GM19455 (cell line): ENCODE measurements around the gene NEK4.
"Not testable (repeated sequence)": the region's sequence is repeated elsewhere in the genome, so short reads cannot be mapped to it uniquely, and the experiment has no call there.

Experiments used
- ATAC-seq: cut with Tn5 transposase; IDR thresholded peaks from one replicate; pipeline ENCODE4 v1.9.1; 2021; ENCODE audit not compliant: unreplicated experiment

Gene NEK4

DNA sequence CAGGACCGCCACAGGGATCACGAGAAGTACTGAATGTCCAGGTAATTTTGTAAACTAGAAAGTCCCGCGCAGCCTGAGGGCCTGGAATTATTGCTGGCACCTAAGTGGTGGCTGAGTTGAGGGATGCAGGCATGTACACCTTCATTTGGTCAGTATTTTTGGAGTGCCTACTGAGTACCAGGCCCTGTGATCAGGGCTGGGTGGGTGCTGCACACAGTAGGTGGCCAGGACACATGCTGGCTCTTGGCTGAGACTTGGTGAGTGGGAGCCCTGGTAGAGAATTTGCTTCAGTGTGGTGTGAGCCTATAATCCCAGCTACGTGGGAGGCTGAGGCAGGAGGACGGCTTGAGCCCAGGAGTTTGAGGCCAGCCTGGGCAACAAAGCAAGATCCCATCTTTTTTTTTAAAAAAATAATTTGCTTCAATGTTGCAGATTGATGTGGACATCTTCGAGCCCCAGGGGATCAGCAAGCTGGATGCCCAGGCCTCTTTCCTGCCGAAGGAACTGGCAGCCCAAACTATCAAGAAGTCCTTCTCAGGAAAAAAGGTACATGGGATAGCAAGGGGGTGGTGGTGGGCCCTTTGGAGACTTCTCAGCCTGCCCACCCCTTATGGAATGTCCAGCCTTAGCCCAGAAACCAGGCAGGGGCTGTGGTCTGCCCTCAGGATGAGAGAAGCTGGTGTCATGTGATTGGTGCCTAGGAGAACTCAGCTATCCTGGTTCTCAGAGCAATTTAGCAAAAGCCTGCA, 9.3 kb upstream of the NEK4 start:
- ATAC-seq = no peak

DNA sequence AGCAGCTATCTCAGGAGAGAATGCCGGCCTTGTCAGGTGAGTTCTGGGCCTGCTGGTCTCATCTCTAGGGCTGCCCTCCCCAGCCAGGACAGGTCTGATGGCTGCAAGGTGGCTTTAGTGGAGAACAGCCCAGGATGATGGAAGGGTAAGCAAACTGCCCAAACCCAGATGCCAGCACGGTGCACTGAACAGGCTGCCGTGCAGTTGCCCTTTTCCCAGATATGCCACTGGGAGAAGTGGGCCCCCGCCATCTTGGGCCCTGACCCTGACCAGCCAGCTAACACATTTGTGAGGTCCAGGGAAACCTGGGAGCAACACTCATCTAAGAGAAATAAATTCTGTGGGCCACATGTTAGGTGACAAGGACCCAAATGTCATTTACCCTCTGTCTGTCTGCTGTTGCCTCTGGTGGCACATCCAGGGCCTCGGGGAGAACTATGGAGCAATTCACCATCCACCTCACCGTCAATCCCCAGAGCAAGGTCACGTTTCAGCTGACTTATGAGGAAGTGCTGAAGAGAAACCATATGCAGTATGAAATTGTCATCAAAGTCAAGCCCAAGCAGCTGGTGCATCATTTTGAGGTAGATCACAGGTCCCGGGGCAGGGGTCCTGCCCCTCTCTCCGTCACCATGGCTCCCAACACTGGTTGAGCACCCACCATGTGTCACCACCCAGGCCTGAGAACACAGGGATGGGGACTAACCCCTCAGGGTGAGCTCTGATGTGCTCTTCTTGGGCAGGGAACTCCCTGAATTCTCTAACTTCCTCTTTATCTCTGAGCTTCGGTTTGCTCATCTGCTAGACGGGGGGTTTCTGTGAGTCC, 8.5 kb upstream of the NEK4 start:
- no peak for ATAC-seq

DNA sequence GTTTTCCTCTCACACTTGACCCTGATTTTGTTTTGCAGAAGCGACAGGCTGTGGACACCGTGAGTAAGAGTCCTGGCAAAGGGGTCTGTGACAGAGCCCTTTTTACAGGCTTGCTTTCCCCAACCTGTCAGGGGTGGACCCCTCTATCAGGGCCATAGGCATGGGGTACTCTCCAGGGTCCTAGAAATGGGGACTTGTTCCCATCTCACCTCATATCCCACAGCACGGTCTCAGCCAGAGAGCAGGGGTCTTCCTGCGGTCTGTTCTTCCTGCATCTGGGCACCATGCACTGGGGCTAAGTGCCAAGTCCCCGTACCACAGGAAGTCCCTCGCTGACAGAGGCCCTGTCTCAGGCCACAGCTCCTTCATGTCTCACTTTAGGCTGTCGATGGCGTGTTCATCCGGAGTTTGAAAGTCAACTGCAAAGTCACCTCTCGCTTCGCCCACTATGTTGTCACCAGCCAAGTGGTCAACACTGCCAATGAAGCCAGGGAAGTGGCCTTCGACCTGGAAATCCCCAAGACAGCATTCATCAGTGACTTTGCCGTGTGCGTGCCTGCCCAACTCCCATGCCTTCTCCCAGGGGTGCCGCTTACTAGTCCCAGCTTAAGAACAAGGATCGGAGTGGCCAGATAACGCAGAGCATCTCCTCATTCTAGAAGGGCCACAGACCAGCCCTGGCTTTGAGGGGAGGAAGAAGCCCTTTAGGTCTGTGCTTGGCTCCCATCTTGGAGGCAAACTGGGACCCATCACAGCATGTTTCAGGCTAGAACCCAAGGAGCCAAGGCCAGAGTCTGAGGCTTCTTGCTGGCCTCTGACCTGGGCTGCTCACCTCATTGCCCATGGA, 7.4 kb upstream of the NEK4 start:
- ATAC-seq = no peak

DNA sequence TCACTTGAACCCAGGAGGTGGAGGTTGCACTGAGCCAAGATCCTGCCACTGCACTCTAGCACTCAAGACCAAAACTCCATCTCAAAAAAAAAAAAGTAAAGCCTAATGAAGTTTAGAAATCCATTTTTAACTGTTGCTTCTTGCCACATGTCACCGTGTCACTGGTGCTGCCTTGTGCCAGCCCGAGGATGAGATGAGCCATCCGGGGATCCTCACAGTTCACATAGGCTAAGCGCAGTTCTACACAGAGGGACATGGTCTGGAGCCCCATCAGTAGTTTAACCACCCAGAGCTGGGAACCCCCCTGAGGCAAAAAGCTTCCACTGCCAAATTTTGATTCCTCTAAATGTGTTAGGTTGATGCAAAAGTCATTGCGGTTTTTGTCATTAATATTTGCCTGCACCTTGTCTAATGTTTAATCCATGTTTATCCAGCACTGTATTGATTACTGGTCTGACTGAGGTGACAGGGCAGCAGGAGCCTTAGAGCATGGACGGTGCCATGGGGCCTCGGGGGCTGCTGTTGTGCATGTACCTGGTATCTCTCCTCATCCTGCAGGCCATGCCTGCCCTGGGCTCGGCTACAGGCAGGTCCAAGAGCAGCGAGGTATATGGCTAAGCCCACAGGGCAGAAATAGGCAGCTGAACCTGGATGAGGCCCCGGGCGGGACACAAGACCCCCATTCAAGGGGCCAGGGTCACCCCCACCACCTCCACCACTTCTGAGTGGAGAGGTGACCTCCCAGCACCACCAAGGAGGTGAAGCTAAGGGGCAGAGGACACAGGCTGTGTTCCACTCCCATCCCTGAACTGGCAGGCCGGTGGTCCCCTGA, 6.6 kb upstream of the NEK4 start, which contains the start of gene ITIH1:
ITIH1 (plus strand) TSS at position 473 of the 832 bp plus-strand sequence; CDS start at position 490, 17 bp downstream.
- no peak for ATAC-seq

DNA sequence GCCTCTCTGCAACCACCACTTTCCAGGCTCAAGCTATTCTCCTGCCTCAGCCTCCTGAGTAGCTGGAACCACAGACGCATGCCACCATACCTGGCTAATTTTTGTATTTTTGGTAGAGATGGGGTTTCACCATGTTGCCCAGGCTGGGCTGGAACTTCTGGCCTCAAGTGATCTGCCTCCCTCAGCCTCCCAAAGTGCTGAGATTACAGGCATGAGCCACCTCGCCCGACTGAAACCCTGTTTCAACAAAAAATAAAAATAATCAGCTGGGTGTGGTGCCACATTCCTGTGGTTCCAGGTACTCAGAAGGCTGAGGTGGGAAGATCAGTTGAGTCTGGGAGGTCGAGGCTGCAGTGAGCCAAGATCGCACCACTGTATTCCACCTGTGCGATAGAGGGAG, 5.7 kb upstream of the NEK4 start:
- ATAC-seq = not testable (repeated sequence)

DNA sequence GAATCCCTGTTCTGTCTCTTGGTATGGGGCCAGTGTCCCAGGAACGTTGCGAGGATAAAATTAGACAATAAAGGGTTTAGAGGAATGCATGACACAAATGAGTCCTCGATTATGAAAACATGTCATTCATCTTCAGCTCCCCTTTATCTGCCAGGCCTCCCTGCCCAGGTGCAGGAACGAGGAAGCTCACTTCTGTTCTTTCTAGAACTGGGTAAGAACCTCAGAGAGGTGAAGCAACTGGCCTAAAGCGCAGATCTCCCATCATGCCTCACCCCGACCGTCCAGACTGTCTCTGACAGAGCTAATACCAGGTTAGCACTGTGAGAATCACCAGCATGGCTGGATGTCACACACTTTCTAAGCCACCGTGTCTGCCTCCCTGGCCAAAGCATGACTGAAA, 5.1 kb upstream of the NEK4 start:
- ATAC-seq = no peak

DNA sequence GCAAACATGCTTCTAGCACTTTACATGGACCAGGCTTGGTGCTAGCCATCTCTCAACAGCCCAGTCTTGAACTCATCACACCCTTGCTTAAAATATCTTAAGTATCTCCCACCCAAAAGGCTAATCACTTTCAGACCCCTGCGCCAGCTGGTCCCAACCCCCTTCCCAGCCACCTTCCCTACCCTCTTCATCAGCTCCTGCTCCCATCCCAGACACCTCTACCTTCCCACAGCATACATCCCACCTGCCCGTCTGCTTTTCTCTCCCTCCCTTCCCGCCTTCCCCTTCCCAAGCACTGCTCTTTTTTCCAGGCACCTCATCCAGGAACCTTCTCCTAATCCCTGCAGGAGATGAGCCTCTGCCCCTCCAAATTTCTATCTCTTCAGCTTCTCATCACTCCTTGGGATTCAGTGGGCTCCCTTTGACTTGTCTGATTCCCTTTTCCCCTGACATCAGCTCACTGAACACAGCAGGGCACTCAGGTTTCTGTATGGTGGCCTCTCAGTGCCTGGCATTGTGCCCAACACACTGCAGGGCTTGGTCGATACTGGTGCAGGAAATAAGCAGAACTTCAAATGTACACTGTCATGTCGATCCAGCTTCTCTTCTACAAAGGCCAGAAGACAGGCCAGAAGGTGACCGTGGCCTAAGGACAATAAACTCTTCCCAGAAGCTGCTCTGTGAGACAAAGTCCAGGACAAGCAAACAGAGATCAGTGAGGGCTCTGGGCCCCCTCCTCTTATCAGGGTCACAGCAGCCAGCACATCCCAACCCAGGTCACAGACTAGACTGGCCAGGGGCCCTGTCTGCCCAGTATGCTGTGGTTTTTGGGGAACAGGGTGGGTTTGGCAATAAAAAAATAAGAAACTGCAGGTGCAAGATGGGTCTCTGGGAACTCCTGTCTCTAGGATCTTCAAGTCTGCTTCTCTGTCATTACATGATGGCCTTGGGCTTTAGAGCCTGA, 4.4 kb upstream of the NEK4 start:
- ATAC-seq = no peak

DNA sequence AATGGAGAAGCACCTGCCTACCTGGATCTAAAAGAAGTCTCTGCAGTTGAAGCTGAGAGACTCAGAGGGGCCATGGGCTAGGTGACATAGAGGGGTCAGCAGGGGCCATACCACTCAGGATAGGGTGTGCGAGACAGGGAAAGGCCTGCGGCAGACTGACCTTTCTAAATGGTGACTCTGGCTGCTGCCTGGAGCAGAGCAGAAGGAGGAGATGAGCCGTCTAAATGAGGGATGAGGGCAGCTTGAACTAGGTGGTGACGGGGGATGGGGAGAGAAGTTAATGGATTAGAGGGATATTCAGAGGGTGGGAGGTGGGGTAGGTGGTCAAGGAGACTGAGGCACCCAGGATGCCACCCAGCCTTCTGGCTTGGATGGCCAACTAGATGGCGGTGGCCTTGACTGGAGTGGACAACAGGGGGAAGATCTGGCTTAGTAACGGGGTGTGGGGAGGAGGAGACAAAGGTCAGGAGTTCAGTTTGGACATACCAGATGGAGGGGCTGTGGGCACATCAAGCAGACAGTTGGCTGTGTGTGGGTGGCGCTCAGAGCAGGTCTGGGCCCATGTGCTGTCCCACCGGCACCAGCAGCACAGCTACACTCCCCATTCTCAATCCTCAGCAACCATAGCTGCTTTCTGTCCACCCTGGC, 3.5 kb upstream of the NEK4 start:
- no peak for ATAC-seq

DNA sequence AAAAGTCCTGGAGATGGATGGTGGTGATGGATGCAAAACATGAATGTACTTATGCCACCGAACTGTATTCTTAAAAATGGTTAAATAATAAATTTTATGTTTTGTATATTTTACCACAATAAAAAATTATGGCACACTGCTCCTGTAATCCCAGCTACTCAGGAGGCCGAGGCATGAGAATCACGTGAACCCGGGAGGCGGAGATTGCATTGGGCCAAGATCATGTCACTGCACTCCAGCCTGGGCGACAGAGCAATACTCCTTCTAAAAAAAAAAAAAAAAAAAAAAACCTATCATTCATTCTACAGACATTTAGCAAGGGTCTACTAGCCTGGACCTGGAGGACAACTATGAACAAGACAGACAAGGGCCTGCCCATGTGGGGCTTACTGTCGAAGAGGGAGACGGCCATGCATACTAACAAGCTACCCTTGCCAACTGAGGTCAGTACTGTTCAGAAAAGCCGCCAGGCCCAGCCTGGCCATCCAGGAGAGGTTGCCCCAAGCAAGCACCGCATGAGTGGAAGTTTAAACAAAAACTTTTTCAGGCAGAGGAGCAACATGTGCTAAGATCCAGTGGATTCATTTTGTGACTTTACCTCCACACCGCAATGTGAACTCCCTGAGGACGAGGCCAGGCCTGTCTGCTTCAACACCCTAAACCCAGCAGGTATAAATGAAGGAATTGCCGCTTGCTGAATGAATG, 2.8 kb upstream of the NEK4 start:
- ATAC-seq = no peak

DNA sequence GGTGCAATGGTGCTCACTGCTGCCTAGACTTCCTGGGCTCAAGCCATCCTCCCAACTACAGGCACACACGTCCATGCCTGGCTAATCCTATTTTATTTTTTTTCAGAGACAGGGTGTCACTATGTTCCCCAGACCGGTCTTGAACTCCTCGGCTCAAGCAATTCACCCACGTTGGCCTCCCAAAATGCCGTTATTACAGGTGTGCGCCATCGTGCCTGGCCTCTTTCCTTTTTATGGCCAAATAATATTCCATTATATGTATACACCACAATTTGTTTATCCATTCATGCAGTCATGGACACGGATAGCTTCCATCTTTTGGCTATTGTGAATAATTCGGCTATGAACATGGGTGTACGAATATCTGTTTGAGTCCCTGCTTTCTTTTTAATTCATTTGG, 962 bp upstream of the NEK4 start:
- ATAC-seq = no peak

DNA sequence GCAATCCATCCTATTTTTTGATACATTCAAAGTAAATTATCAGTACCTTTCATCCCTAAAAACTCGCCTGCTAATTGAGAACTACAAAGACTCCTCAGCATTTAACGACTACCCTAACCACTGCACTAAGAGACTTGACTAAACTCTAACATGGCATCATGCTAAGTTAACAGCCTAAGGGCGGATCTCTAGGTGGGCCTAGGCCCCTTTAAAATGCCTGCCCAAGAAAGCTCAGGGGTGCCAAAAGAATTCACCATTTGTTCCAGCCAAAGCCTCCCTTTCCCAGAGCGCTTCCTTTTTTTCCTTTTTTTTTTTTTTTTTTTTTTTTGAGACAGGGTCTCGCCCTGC, 568 bp upstream of the NEK4 start:
- no peak for ATAC-seq

DNA sequence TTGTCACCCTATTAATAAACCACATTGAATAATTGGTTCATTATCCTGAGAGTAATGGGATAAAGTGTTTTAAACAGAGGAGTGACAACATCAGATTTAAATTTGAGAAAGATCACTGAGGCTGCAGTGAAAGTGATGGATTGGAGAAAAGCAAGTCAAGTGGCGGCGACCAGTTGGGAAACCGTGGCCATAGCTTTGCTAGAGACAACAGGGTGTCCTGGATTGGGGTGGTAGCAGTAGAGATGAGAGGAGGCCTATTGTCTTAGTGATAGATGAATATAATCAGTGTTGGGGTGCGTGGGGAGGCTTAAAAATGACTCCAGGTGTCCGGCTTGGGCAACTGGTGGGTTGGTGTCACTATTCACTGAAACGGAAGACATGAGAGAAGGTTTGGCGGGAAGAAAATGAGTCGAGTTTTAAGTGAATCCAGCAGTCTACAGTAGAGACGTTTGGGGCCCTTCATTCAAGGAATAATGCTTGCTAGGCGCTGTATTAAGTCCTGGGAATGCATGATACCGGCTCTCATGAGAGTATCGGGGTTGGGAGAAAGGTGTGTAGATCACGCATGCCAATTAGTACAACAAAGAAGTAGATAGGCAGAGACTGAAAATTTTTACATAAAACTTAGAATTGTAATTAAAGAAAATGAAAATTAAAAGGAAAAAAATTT, 819 bp downstream of the NEK4 start:
- no peak for ATAC-seq

DNA sequence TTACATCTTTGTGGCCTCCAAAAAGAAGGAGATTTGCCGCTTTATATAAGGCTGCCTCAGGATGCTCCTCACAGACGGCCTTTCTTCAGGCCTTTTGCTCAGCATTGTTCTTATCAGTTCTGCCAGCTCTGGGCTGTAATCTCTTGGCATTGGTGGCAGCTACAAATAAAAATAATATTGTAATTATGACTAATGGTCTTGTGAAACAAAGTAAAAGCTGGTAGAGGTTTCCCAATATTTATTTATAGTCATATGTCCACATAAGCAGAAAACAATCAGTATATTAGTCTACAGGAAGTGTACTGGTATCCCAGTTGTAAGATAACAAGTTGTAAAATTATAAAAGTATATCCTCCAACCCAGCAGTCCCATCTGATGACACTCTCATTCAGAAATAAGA, 7.3 kb downstream of the NEK4 start:
- ATAC-seq = no peak

DNA sequence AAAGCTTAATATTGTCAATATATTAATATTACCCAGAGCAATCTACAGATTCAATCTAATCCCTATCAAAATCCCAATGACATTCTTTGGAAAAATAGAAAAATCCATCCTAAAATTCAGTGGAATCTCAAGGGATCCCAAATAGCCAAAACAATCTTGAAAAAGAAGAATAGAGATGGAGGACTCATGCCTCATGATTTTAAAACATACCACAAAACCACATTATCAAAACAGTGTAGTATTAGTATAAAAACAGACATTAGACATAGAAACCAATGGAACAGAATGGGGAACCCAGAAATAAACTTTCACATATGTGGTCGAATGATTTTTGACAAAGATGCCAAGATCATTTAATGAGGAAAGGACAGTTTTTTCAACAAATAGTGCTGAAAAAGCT, 14.6 kb downstream of the NEK4 start:
- ATAC-seq = no peak

DNA sequence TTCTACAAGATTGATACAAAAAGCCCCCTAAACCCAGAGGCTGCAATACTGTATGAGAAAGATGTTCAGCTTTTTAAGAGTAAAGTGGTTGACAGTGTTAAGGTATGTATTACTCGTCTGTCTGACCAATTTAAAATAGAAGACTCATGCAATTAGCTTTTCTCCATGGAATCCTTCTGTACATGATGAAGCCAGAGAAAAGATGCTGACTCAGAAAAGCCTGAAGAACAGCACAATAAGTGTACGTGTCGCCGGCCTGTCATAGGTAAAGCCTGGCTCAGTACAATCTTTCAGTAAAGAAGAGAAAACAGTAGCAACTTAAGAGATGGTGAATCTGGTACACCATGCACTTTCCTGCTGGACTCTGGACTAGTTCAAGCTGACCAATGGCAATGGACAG, 16.4 kb downstream of the NEK4 start:
- ATAC-seq = no peak

DNA sequence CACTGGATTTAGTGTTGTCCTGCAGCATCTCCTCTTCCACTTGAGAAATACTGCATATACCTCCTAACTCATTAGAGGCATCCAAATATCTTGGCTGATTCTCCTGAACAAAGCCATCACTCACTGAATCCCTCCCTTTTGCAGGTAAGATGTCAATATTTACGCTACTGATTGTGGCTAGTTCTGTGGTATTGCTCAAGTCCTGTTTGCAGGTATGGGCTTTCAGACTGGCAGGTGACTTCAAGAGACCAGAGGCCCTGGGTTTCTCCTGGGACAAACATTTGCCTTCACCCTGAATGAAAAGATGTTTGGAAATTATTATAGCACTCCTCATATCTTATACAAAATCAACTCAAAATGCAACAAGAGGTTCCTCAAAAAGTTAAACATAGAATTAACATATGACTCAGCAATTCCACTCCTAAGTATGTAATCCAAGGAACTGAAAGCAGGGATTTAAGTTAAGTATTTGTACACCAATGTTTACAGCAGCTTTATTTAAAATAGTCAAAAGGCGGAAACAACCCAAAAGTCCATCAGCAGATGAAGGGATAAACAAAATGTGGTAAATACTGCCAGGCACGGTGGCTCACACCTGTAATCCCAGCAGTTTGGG, 18.6 kb downstream of the NEK4 start:
- ATAC-seq = no peak

DNA sequence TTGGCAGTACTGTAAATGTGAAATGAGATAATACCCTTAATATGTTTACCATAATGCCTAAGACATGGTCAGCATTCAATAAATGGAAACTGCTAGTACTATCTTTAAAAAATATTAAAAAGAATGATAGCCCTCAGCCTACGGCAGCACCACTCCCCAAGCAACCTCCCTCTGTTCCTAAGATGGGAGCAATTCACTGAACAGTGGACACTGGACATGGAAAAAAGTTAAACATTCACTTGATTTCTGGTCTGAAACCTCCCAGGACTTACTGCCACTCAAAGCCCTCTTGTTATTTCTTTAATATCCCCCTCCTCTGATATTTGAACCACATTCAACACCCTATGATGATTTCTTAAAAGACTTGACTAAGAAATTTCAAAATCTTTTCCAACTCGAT, 27.0 kb downstream of the NEK4 start:
- no peak for ATAC-seq
